Measurements from ENCODE around the gene MMADHC.
A peak's percentile ranks its signal among the peaks of the same experiment; 100 is the strongest.
"Not testable (repeated sequence)": the region's sequence is repeated elsewhere in the genome, so short reads cannot be mapped to it uniquely, and the experiment has no call there.

The MMADHC gene

GRCh38 chr2:149565625-149566024 lies 21.9 kb downstream of the MMADHC start:
- H3K4me1 ChIP-seq (ENCODE audit: control extremely low read depth in 1 of 4, control insufficient read depth in 4 of 4, insufficient read depth in 4 of 4, low read length in 3 of 4); DNase-seq; H3K27ac ChIP-seq (ENCODE audit: insufficient read depth in 1 of 2, low read depth in 1 of 2, low read length in 2 of 2, poor library complexity in 1 of 2, severe bottlenecking in 2 of 2); H3K9me3 ChIP-seq (ENCODE audit: control extremely low read depth in 1 of 5, control insufficient read depth in 4 of 5, insufficient read depth in 2 of 5, low read depth in 1 of 5, low read length in 4 of 5); H3K4me3 ChIP-seq (ENCODE audit: control insufficient read depth in 1 of 7, extremely low read depth in 1 of 7, insufficient read depth in 4 of 7, low read depth in 2 of 7, low read length in 6 of 7); H3K27me3 ChIP-seq (replicated peaks in 2 of 5; ENCODE audit: control insufficient read depth in 4 of 5, insufficient read depth in 5 of 5, low read length in 4 of 5); CTCF ChIA-PET: not testable (repeated sequence)
- peaks cover 13 to 38% (median 26%) of the 10 kb centered on the region in 4 experiments for H3K36me3 ChIP-seq (ENCODE audit: control insufficient read depth in 4 of 4, insufficient read depth in 4 of 4, low read length in 3 of 4)
- POLR2A ChIA-PET, result interaction anchor here (0.7 kb wide), 1 partner anchor 100 kb away, joined by 3 read pairs; no protein-coding TSS in a partner anchor
- 98% methylated on average over 6 of the region's 9 CpGs for WGBS (ENCODE audit: insufficient coverage)

- CTCF ChIA-PET, result no interaction called here
- DNase-seq, result no peak
- POLR2A ChIA-PET, result no interaction called here
- Histone ChIP-seq H3K27ac (ENCODE audit: insufficient read depth in 1 of 2, low read depth in 1 of 2, low read length in 2 of 2, poor library complexity in 1 of 2, severe bottlenecking in 2 of 2) (no peak overlapping the region), H3K36me3 (ENCODE audit: control insufficient read depth in 4 of 4, insufficient read depth in 4 of 4, low read length in 3 of 4) (peaks cover 12 to 34% (median 23%) of the 10 kb centered on the region in 4 experiments), H3K4me3 (ENCODE audit: control insufficient read depth in 1 of 7, extremely low read depth in 1 of 7, insufficient read depth in 4 of 7, low read depth in 2 of 7, low read length in 6 of 7) (no peak overlapping the region), H3K9me3 (ENCODE audit: control extremely low read depth in 1 of 5, control insufficient read depth in 4 of 5, insufficient read depth in 2 of 5, low read depth in 1 of 5, low read length in 4 of 5) (no peaks in the 10 kb centered on the region), H3K27me3 (replicated peaks in 2 of 5; ENCODE audit: control insufficient read depth in 4 of 5, insufficient read depth in 5 of 5, low read length in 4 of 5) (no peaks in the 10 kb centered on the region), H3K4me1 (ENCODE audit: control extremely low read depth in 1 of 4, control insufficient read depth in 4 of 4, insufficient read depth in 4 of 4, low read length in 3 of 4) (peaks cover 0 to 5% (median 0%) of the 10 kb centered on the region in 4 experiments)
- WGBS (ENCODE audit: insufficient coverage), result 100% methylated on average over 2 of the region's 5 CpGs
Observed at GRCh38 chr2:149564983-149565382, 22.6 kb downstream of the MMADHC start.

GRCh38 chr2:149564097-149564496 lies 23.5 kb downstream of the MMADHC start:
- no peaks in the 10 kb centered on the region for H3K27me3 ChIP-seq (replicated peaks in 2 of 5; ENCODE audit: control insufficient read depth in 4 of 5, insufficient read depth in 5 of 5, low read length in 4 of 5)
- H3K36me3 ChIP-seq (ENCODE audit: control insufficient read depth in 4 of 4, insufficient read depth in 4 of 4, low read length in 3 of 4), result peaks cover 7 to 27% (median 19%) of the 10 kb centered on the region in 4 experiments
- DNase-seq, result no peak
- no peak overlapping the region for H3K4me3 ChIP-seq (ENCODE audit: control insufficient read depth in 1 of 7, extremely low read depth in 1 of 7, insufficient read depth in 4 of 7, low read depth in 2 of 7, low read length in 6 of 7)
- peaks cover 0 to 5% (median 0%) of the 10 kb centered on the region in 4 experiments for H3K4me1 ChIP-seq (ENCODE audit: control extremely low read depth in 1 of 4, control insufficient read depth in 4 of 4, insufficient read depth in 4 of 4, low read length in 3 of 4)
- no peak overlapping the region for H3K27ac ChIP-seq (ENCODE audit: insufficient read depth in 1 of 2, low read depth in 1 of 2, low read length in 2 of 2, poor library complexity in 1 of 2, severe bottlenecking in 2 of 2)
- ChIA-PET CTCF (interaction anchor here (2.4 to 2.5 kb wide), 2 partner anchors 8 to 547 kb away, joined by 7 to 27 read pairs; no protein-coding TSS in a partner anchor), POLR2A (no interaction called here)
- no peaks in the 10 kb centered on the region for H3K9me3 ChIP-seq (ENCODE audit: control extremely low read depth in 1 of 5, control insufficient read depth in 4 of 5, insufficient read depth in 2 of 5, low read depth in 1 of 5, low read length in 4 of 5)
- no CpG with 5 or more reads among the region's 1 CpG for WGBS (ENCODE audit: insufficient coverage)

GRCh38 chr2:149562324-149562723 lies 25.3 kb downstream of the MMADHC start:
- no peaks in the 10 kb centered on the region for H3K9me3 ChIP-seq (ENCODE audit: control extremely low read depth in 1 of 5, control insufficient read depth in 4 of 5, insufficient read depth in 2 of 5, low read depth in 1 of 5, low read length in 4 of 5)
- DNase-seq, result peak in 2 of 3 donors; percentile 23 to 34
- H3K36me3 ChIP-seq (ENCODE audit: control insufficient read depth in 4 of 4, insufficient read depth in 4 of 4, low read length in 3 of 4), result peaks cover 2 to 10% (median 6%) of the 10 kb centered on the region in 4 experiments
- POLR2A ChIA-PET, result no interaction called here
- no peak overlapping the region for H3K27ac ChIP-seq (ENCODE audit: insufficient read depth in 1 of 2, low read depth in 1 of 2, low read length in 2 of 2, poor library complexity in 1 of 2, severe bottlenecking in 2 of 2)
- CTCF ChIA-PET, result interaction anchor here (2.4 to 2.5 kb wide), 2 partner anchors 10 to 545 kb away, joined by 7 to 27 read pairs; no protein-coding TSS in a partner anchor
- H3K4me3 ChIP-seq (ENCODE audit: control insufficient read depth in 1 of 7, extremely low read depth in 1 of 7, insufficient read depth in 4 of 7, low read depth in 2 of 7, low read length in 6 of 7), result no peak overlapping the region
- 80% methylated on average over 1 of the region's 2 CpGs for WGBS (ENCODE audit: insufficient coverage)
- H3K4me1 ChIP-seq (ENCODE audit: control extremely low read depth in 1 of 4, control insufficient read depth in 4 of 4, insufficient read depth in 4 of 4, low read length in 3 of 4), result peaks cover 0 to 5% (median 0%) of the 10 kb centered on the region in 4 experiments
- H3K27me3 ChIP-seq (replicated peaks in 2 of 5; ENCODE audit: control insufficient read depth in 4 of 5, insufficient read depth in 5 of 5, low read length in 4 of 5), result no peaks in the 10 kb centered on the region

- ChIA-PET POLR2A (no interaction called here), CTCF (interaction anchor here (0.7 to 4.4 kb wide), 11 partner anchors 8 to 1697 kb away, joined by 3 to 62 read pairs (median 4); no protein-coding TSS in a partner anchor)
- Histone ChIP-seq H3K27me3 (replicated peaks in 2 of 5; ENCODE audit: control insufficient read depth in 4 of 5, insufficient read depth in 5 of 5, low read length in 4 of 5) (no peaks in the 10 kb centered on the region), H3K9me3 (ENCODE audit: control extremely low read depth in 1 of 5, control insufficient read depth in 4 of 5, insufficient read depth in 2 of 5, low read depth in 1 of 5, low read length in 4 of 5) (no peaks in the 10 kb centered on the region), H3K27ac (ENCODE audit: insufficient read depth in 1 of 2, low read depth in 1 of 2, low read length in 2 of 2, poor library complexity in 1 of 2, severe bottlenecking in 2 of 2) (no peak overlapping the region), H3K4me3 (ENCODE audit: control insufficient read depth in 1 of 7, extremely low read depth in 1 of 7, insufficient read depth in 4 of 7, low read depth in 2 of 7, low read length in 6 of 7) (no peak overlapping the region), H3K36me3 (ENCODE audit: control insufficient read depth in 4 of 4, insufficient read depth in 4 of 4, low read length in 3 of 4) (peaks cover 0 to 2% (median 1%) of the 10 kb centered on the region in 4 experiments), H3K4me1 (ENCODE audit: control extremely low read depth in 1 of 4, control insufficient read depth in 4 of 4, insufficient read depth in 4 of 4, low read length in 3 of 4) (peaks cover 0 to 5% (median 0%) of the 10 kb centered on the region in 4 experiments)
- DNase-seq, result peak; percentile 36 to 53 (median 42)
Observed at GRCh38 chr2:149561309-149561926, 26.2 kb downstream of the MMADHC start.

- POLR2A ChIA-PET, result interaction anchor here (0.5 kb wide), 1 partner anchor 1684 kb away, joined by 4 read pairs; no protein-coding TSS in a partner anchor
- H3K36me3 ChIP-seq (ENCODE audit: control insufficient read depth in 4 of 4, insufficient read depth in 4 of 4, low read length in 3 of 4), result no peaks in the 10 kb centered on the region
- H3K27ac ChIP-seq (ENCODE audit: insufficient read depth in 1 of 2, low read depth in 1 of 2, low read length in 2 of 2, poor library complexity in 1 of 2, severe bottlenecking in 2 of 2), result no peak overlapping the region
- DNase-seq, result no peak
- CTCF ChIA-PET, result interaction anchor here (2.1 to 4.4 kb wide), 2 partner anchors 537 to 542 kb away, joined by 7 to 62 read pairs; no protein-coding TSS in a partner anchor
- H3K27me3 ChIP-seq (replicated peaks in 2 of 5; ENCODE audit: control insufficient read depth in 4 of 5, insufficient read depth in 5 of 5, low read length in 4 of 5), result no peaks in the 10 kb centered on the region
- H3K9me3 ChIP-seq (ENCODE audit: control extremely low read depth in 1 of 5, control insufficient read depth in 4 of 5, insufficient read depth in 2 of 5, low read depth in 1 of 5, low read length in 4 of 5), result no peaks in the 10 kb centered on the region
- peaks cover 0 to 5% (median 0%) of the 10 kb centered on the region in 4 experiments for H3K4me1 ChIP-seq (ENCODE audit: control extremely low read depth in 1 of 4, control insufficient read depth in 4 of 4, insufficient read depth in 4 of 4, low read length in 3 of 4)
- H3K4me3 ChIP-seq (ENCODE audit: control insufficient read depth in 1 of 7, extremely low read depth in 1 of 7, insufficient read depth in 4 of 7, low read depth in 2 of 7, low read length in 6 of 7), result no peak overlapping the region
- WGBS (ENCODE audit: insufficient coverage), result no CpG with 5 or more reads among the region's 5 CpGs
Observed at GRCh38 chr2:149559341-149560068, 28.1 kb downstream of the MMADHC start.

- no peak overlapping the region for H3K4me3 ChIP-seq (ENCODE audit: control insufficient read depth in 1 of 7, extremely low read depth in 1 of 7, insufficient read depth in 4 of 7, low read depth in 2 of 7, low read length in 6 of 7)
- H3K27me3 ChIP-seq (replicated peaks in 2 of 5; ENCODE audit: control insufficient read depth in 4 of 5, insufficient read depth in 5 of 5, low read length in 4 of 5), result peaks cover 0 to 2% (median 0%) of the 10 kb centered on the region in 5 experiments
- no peaks in the 10 kb centered on the region for H3K36me3 ChIP-seq (ENCODE audit: control insufficient read depth in 4 of 4, insufficient read depth in 4 of 4, low read length in 3 of 4)
- no peak overlapping the region for H3K27ac ChIP-seq (ENCODE audit: insufficient read depth in 1 of 2, low read depth in 1 of 2, low read length in 2 of 2, poor library complexity in 1 of 2, severe bottlenecking in 2 of 2)
- H3K4me1 ChIP-seq (ENCODE audit: control extremely low read depth in 1 of 4, control insufficient read depth in 4 of 4, insufficient read depth in 4 of 4, low read length in 3 of 4), result no peaks in the 10 kb centered on the region
- ChIA-PET POLR2A (interaction anchor here (0.6 kb wide), 1 partner anchor 964 kb away, joined by 7 read pairs; no protein-coding TSS in a partner anchor), CTCF (interaction anchor here (1.0 kb wide), 1 partner anchor 518 kb away, joined by 4 read pairs; the partner anchor contains the start of gene LYPD6B)
- WGBS (ENCODE audit: insufficient coverage), result no CpG with 5 or more reads among the region's 1 CpG
- no peak for DNase-seq
- no peaks in the 10 kb centered on the region for H3K9me3 ChIP-seq (ENCODE audit: control extremely low read depth in 1 of 5, control insufficient read depth in 4 of 5, insufficient read depth in 2 of 5, low read depth in 1 of 5, low read length in 4 of 5)
Observed at GRCh38 chr2:149556452-149556851, 31.1 kb downstream of the MMADHC start.

Data from common myeloid progenitor, CD34-positive (primary cell).